K562 (cell line): ENCODE results near the gene MED15. TPM values are rescaled to one million over a fixed set of nuclear protein-coding genes. Genes with fewer than 3 reads are reported as not detected.
A peak's percentile ranks its signal among the peaks of the same experiment; 100 is the strongest.

Experiments
- ARNT ChIP-seq, 2 experiments: fragments of 450-650 bp; IDR thresholded peaks; 2 replicates each; pipeline ENCODE4 v1.6.1; 2016; ENCODE audit warnings: mild to moderate bottlenecking in 1 of 2
- HDAC3 ChIP-seq: fragments of 450-650 bp; IDR thresholded peaks from 2 replicates; pipeline ENCODE4 v1.6.1; 2018; ENCODE audit warnings: borderline replicate concordance, mild to moderate bottlenecking, moderate library complexity; ENCODE audit not compliant: partially characterized antibody
- JUN ChIP-seq, 2 experiments: sonication (generic) in 1 of 2; formaldehyde crosslinking in 1 of 2; IDR thresholded peaks; 2 replicates each; pipeline versions ENCODE4 v1.6.1 to v1.8.0; 2012 to 2022; ENCODE audit warnings: borderline replicate concordance in 2 of 2, mild to moderate bottlenecking in 2 of 2, improper control_type of control experiment in 1 of 2, low read depth in 1 of 2, low read length in 1 of 2, missing genetic modification reagents in 1 of 2
- PHF8 ChIP-seq: fragments of 200-600 bp; sonication (generic); IDR thresholded peaks from 2 replicates; pipeline ENCODE4 v1.6.1; 2012; ENCODE audit warnings: mixed run types, mild to moderate bottlenecking, inconsistent platforms, low read length, moderate library complexity, borderline replicate concordance
- PTTG1 ChIP-seq: fragments of 450-650 bp; IDR thresholded peaks from 2 replicates; pipeline ENCODE4 v1.6.1; 2016; ENCODE audit warnings: low read depth, mild to moderate bottlenecking, missing genetic modification characterization, missing compliant biosample characterization
- SUPT5H ChIP-seq: fragments of 450-650 bp; IDR thresholded peaks from 2 replicates; pipeline ENCODE4 v1.6.1; 2016
- TEAD1 ChIP-seq, 2 experiments: fragments of 450-650 bp in 1 of 2; sonication (generic) in 1 of 2; formaldehyde crosslinking; IDR thresholded peaks; 2 replicates each; pipeline versions ENCODE4 v1.4.0 to v1.8.0; 2020 to 2022; ENCODE audit warnings: mild to moderate bottlenecking in 2 of 2, missing genetic modification reagents in 1 of 2
- polyA plus RNA-seq, 8 experiments: library from polyadenylated mRNA; depleted of rRNA in 4 of 8; stranded (reverse) in 5 of 8; unstranded in 3 of 8; fragments of >200 nt; fragmentation: Nextera tagmentation in 2 of 8; fragmentation: Illumina TruSeq in 1 of 8; extraction: Ambion mirVana in 2 of 8; extraction: Trizol in 1 of 8; gene quantifications; 2 replicates each; pipeline versions ENCODE4 v1.2.1 to v1.2.3, GENCODE V29; 2011 to 2014; ENCODE audit warnings: inconsistent platforms in 1 of 8, missing spikeins in 1 of 8
- total RNA-seq, 7 experiments: library from RNA; depleted of rRNA in 6 of 7; stranded (reverse); fragments of >200 nt in 6 of 7; fragmentation: Illumina TruSeq in 2 of 7; extraction: Trizol in 2 of 7; gene quantifications; 2 replicates each; pipeline versions ENCODE4 v1.2.1 to v1.2.3, GENCODE V29; 2011 to 2021; ENCODE audit warnings: low replicate concordance in 1 of 7
- TF ChIP-seq, protein P1 (sequence below): fragments of 200-600 bp; sonication (generic); IDR thresholded peaks from one replicate; pipeline ENCODE4 v1.6.1; 2012; ENCODE audit warnings: mild to moderate bottlenecking, low read depth, low read length, inconsistent platforms
- TF ChIP-seq, protein P2 (sequence below): sonication (generic); formaldehyde crosslinking; IDR thresholded peaks from 2 replicates; pipeline ENCODE4 v1.8.0; 2022; ENCODE audit warnings: missing genetic modification reagents, mild to moderate bottlenecking, moderate library complexity, borderline replicate concordance
- TF ChIP-seq, protein P3 (sequence below), 2 experiments: fragments of 200-800 bp in 1 of 2; sonication (Bioruptor generic) in 1 of 2; sonication (generic) in 1 of 2; formaldehyde crosslinking in 1 of 2; IDR thresholded peaks in 1 of 2; conservative IDR thresholded peaks in 1 of 2; 2 replicates each; pipeline versions ENCODE4 v1.5.0 to v1.6.1; 2016 to 2020; ENCODE audit warnings: missing compliant biosample characterization in 1 of 2, missing genetic modification characterization in 1 of 2, missing genetic modification reagents in 1 of 2
- TF ChIP-seq, protein P4 (sequence below): sonication (generic); formaldehyde crosslinking; IDR thresholded peaks from 2 replicates; pipeline ENCODE4 v1.8.1; 2022; ENCODE audit warnings: missing genetic modification reagents

MED15 gene
- total and polyA plus RNA-seq, 9 of the 15 experiments (the other 6 are each of a cell fraction or from before 2014, with no cell fraction given): 4.0 to 271 (median 60.1) TPM

DNA sequence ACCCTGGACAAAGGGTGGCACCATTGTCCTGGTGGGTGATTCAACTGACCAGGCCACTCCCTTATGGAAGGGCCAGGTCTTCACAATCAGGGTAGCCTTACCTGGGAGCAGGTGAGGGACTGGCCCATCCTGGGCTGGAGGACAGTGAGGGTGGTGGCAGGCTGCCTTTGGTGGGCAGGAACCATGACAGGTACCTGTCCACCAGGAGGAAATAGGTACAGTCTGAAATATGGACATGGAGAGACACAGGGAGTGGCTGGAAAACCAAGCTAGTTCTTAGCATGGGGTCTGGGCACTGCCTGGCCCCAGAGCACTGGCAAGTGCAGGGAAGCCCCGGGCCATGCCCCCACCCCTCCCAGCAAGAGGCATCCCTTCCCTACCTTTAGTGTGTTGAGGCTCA, 113.8 kb downstream of the MED15 start (continued):
- TF ChIP-seq, protein P1, sequence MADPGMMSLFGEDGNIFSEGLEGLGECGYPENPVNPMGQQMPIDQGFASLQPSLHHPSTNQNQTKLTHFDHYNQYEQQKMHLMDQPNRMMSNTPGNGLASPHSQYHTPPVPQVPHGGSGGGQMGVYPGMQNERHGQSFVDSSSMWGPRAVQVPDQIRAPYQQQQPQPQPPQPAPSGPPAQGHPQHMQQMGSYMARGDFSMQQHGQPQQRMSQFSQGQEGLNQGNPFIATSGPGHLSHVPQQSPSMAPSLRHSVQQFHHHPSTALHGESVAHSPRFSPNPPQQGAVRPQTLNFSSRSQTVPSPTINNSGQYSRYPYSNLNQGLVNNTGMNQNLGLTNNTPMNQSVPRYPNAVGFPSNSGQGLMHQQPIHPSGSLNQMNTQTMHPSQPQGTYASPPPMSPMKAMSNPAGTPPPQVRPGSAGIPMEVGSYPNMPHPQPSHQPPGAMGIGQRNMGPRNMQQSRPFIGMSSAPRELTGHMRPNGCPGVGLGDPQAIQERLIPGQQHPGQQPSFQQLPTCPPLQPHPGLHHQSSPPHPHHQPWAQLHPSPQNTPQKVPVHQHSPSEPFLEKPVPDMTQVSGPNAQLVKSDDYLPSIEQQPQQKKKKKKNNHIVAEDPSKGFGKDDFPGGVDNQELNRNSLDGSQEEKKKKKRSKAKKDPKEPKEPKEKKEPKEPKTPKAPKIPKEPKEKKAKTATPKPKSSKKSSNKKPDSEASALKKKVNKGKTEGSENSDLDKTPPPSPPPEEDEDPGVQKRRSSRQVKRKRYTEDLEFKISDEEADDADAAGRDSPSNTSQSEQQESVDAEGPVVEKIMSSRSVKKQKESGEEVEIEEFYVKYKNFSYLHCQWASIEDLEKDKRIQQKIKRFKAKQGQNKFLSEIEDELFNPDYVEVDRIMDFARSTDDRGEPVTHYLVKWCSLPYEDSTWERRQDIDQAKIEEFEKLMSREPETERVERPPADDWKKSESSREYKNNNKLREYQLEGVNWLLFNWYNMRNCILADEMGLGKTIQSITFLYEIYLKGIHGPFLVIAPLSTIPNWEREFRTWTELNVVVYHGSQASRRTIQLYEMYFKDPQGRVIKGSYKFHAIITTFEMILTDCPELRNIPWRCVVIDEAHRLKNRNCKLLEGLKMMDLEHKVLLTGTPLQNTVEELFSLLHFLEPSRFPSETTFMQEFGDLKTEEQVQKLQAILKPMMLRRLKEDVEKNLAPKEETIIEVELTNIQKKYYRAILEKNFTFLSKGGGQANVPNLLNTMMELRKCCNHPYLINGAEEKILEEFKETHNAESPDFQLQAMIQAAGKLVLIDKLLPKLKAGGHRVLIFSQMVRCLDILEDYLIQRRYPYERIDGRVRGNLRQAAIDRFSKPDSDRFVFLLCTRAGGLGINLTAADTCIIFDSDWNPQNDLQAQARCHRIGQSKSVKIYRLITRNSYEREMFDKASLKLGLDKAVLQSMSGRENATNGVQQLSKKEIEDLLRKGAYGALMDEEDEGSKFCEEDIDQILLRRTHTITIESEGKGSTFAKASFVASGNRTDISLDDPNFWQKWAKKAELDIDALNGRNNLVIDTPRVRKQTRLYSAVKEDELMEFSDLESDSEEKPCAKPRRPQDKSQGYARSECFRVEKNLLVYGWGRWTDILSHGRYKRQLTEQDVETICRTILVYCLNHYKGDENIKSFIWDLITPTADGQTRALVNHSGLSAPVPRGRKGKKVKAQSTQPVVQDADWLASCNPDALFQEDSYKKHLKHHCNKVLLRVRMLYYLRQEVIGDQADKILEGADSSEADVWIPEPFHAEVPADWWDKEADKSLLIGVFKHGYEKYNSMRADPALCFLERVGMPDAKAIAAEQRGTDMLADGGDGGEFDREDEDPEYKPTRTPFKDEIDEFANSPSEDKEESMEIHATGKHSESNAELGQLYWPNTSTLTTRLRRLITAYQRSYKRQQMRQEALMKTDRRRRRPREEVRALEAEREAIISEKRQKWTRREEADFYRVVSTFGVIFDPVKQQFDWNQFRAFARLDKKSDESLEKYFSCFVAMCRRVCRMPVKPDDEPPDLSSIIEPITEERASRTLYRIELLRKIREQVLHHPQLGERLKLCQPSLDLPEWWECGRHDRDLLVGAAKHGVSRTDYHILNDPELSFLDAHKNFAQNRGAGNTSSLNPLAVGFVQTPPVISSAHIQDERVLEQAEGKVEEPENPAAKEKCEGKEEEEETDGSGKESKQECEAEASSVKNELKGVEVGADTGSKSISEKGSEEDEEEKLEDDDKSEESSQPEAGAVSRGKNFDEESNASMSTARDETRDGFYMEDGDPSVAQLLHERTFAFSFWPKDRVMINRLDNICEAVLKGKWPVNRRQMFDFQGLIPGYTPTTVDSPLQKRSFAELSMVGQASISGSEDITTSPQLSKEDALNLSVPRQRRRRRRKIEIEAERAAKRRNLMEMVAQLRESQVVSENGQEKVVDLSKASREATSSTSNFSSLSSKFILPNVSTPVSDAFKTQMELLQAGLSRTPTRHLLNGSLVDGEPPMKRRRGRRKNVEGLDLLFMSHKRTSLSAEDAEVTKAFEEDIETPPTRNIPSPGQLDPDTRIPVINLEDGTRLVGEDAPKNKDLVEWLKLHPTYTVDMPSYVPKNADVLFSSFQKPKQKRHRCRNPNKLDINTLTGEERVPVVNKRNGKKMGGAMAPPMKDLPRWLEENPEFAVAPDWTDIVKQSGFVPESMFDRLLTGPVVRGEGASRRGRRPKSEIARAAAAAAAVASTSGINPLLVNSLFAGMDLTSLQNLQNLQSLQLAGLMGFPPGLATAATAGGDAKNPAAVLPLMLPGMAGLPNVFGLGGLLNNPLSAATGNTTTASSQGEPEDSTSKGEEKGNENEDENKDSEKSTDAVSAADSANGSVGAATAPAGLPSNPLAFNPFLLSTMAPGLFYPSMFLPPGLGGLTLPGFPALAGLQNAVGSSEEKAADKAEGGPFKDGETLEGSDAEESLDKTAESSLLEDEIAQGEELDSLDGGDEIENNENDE: no peak
- TF ChIP-seq PHF8 (0 out of 2 replicates have a peak, but pooled peaks have one; percentile 15), JUN (IDR thresholded peaks at IDR 0.05; ENCODE audit: borderline replicate concordance, low read depth, low read length) (no peak), JUN (CRISPR knock-in tag; IDR thresholded peaks at IDR 0.05; ENCODE audit: borderline replicate concordance) (no peak; the same call in 1 of the 2 replicates), PTTG1 (tag) (no peak), SUPT5H (no peak), TEAD1 (CRISPR knock-in tag; IDR thresholded peaks at IDR 0.05) (0 out of 4 replicates have a peak, but pooled peaks of 1 of the 2 experiments have one; percentile 38), ARNT (IDR thresholded peaks at IDR 0.05) (no peak), HDAC3 (no peak)
- TF ChIP-seq, protein P2, sequence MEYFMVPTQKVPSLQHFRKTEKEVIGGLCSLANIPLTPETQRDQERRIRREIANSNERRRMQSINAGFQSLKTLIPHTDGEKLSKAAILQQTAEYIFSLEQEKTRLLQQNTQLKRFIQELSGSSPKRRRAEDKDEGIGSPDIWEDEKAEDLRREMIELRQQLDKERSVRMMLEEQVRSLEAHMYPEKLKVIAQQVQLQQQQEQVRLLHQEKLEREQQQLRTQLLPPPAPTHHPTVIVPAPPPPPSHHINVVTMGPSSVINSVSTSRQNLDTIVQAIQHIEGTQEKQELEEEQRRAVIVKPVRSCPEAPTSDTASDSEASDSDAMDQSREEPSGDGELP (CRISPR knock-in tag): peak; percentile 11; the same call in 1 of the 2 replicates
- TF ChIP-seq, protein P3, sequence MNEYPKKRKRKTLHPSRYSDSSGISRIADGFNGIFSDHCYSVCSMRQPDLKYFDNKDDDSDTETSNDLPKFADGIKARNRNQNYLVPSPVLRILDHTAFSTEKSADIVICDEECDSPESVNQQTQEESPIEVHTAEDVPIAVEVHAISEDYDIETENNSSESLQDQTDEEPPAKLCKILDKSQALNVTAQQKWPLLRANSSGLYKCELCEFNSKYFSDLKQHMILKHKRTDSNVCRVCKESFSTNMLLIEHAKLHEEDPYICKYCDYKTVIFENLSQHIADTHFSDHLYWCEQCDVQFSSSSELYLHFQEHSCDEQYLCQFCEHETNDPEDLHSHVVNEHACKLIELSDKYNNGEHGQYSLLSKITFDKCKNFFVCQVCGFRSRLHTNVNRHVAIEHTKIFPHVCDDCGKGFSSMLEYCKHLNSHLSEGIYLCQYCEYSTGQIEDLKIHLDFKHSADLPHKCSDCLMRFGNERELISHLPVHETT (CRISPR knock-in tag; conservative IDR thresholded peaks at IDR 0.05 in 1 of 2, IDR thresholded peaks at IDR 0.05 in 1 of 2): no peak
- TF ChIP-seq, protein P4, sequence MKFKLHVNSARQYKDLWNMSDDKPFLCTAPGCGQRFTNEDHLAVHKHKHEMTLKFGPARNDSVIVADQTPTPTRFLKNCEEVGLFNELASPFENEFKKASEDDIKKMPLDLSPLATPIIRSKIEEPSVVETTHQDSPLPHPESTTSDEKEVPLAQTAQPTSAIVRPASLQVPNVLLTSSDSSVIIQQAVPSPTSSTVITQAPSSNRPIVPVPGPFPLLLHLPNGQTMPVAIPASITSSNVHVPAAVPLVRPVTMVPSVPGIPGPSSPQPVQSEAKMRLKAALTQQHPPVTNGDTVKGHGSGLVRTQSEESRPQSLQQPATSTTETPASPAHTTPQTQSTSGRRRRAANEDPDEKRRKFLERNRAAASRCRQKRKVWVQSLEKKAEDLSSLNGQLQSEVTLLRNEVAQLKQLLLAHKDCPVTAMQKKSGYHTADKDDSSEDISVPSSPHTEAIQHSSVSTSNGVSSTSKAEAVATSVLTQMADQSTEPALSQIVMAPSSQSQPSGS (CRISPR knock-in tag): 0 out of 2 replicates have a peak, but pooled peaks have one; percentile 49
